GM23338 (cell line): ENCODE data around the gene NCOA7.

Experiments used
- EZH2 ChIP-seq: fragments of 200-600 bp; sonication (generic); IDR thresholded peaks from one replicate; pipeline ENCODE4 v1.8.0; 2017; ENCODE audit warnings: antibody characterized with exemption, mild to moderate bottlenecking, low read depth; ENCODE audit not compliant: unreplicated experiment
- POLR2AphosphoS5 ChIP-seq: IDR thresholded peaks from 2 replicates; pipeline ENCODE4 v1.6.1; 2016; ENCODE audit warnings: antibody characterized with exemption, low read depth
- REST ChIP-seq: IDR thresholded peaks from one replicate; pipeline ENCODE4 v1.6.1; 2018; ENCODE audit warnings: antibody characterized with exemption; ENCODE audit not compliant: unreplicated experiment
- TF ChIP-seq, protein P1 (sequence below), 2 experiments: fragments of 200-600 bp in 1 of 2; sonication (generic) in 1 of 2; conservative IDR thresholded peaks; 2 replicates each; pipeline versions ENCODE4 v1.5.1 to v1.6.1; 2016 to 2017; ENCODE audit warnings: antibody characterized with exemption in 2 of 2, low read depth in 2 of 2, mild to moderate bottlenecking in 2 of 2, moderate library complexity in 1 of 2

- TF ChIP-seq, protein P1, sequence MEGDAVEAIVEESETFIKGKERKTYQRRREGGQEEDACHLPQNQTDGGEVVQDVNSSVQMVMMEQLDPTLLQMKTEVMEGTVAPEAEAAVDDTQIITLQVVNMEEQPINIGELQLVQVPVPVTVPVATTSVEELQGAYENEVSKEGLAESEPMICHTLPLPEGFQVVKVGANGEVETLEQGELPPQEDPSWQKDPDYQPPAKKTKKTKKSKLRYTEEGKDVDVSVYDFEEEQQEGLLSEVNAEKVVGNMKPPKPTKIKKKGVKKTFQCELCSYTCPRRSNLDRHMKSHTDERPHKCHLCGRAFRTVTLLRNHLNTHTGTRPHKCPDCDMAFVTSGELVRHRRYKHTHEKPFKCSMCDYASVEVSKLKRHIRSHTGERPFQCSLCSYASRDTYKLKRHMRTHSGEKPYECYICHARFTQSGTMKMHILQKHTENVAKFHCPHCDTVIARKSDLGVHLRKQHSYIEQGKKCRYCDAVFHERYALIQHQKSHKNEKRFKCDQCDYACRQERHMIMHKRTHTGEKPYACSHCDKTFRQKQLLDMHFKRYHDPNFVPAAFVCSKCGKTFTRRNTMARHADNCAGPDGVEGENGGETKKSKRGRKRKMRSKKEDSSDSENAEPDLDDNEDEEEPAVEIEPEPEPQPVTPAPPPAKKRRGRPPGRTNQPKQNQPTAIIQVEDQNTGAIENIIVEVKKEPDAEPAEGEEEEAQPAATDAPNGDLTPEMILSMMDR (conservative IDR thresholded peaks at IDR 0.05; ENCODE audit: low read depth in 2 of 2) = no peak
- no peak for TF ChIP-seq POLR2AphosphoS5
- no peak for TF ChIP-seq EZH2
- no peak for TF ChIP-seq REST
These were observed 11.6 kb downstream of the NCOA7 start for GRCh38 chr6:125802383-125802782.
